Measurements from ENCODE around the gene SRSF11.
"Not testable (repeated sequence)": the region's sequence is repeated elsewhere in the genome, so short reads cannot be mapped to it uniquely, and the experiment has no call there.

- not testable (repeated sequence) for TF ChIP-seq CTCF, POLR2A (IDR thresholded peaks at IDR 0.05)
These were observed 14.3 kb upstream of the SRSF11 start for GRCh38 chr1:70206833-70207232.
